Measurements from ENCODE around the gene PHEX. TPM values are rescaled to one million over a fixed set of nuclear protein-coding genes. Genes with fewer than 3 reads are reported as not detected.

The PHEX gene
- total RNA-seq, 1 experiment from 2014 or later, result 0.27 TPM

DNA sequence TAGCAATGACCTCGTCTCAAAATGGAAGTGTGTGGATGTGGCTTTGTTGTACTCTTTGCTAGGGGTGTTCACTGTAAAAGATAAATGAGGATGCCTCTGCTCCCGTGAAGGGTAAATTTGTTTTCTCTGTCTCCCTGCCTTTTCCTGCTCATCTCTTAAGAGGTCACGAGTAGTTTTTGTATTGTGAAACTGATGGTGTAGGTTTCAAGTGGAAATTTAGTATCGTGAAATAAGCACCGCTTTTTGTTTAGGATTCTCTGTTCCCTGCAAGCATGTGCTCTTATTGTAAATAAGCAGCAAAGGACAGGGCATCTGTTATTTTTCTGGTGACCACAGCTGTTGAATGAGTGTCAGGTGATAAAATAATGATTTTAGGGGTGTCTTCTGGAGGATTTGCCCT is 104.6 kb downstream of the PHEX start:
- no peak for DNase-seq (ENCODE audit: low read depth, low spot score)
- no peaks in the 10 kb centered on the region for H4K20me1 ChIP-seq (ENCODE audit: insufficient read depth)
- intact Hi-C loops (cut with micrococcal nuclease), result loop anchor here (5.0 to 10.0 kb wide), 4 partner anchors 396 to 1416 kb away; no protein-coding TSS in a partner anchor
- H3K27me3 ChIP-seq (ENCODE audit: insufficient read depth, low read length), result no peaks in the 10 kb centered on the region
- no peak overlapping the region for H3K4me2 ChIP-seq (ENCODE audit: low read length)
- peaks cover 0 to 18% of the 10 kb centered on the region in 2 experiments; a peak in 2 of 4 replicates for H3K4me1 ChIP-seq (ENCODE audit: control insufficient read depth in 1 of 2, insufficient read depth in 2 of 2, low read length in 2 of 2)
- no peak for ATAC-seq
- no peak overlapping the region for H3K9ac ChIP-seq (ENCODE audit: low read length)
- no peaks in the 10 kb centered on the region for H3K79me2 ChIP-seq (ENCODE audit: insufficient read depth, low read length)
- H3K9me2 ChIP-seq (ENCODE audit: insufficient read depth), result no peaks in the 10 kb centered on the region
- no peaks in the 10 kb centered on the region for H3K9me3 ChIP-seq (ENCODE audit: control insufficient read depth in 1 of 2, insufficient read depth in 1 of 2, low read depth in 1 of 2, low read length in 2 of 2)
- no peaks in the 10 kb centered on the region for H3K36me3 ChIP-seq (ENCODE audit: control insufficient read depth in 1 of 2, insufficient read depth in 2 of 2, low read length in 2 of 2)
- peak overlapping the region; percentile 39; the same call in 1 of the 2 replicates for H3K27ac ChIP-seq (ENCODE audit: low read depth, low read length)
- ChIA-PET POLR2A (no interaction called here), CTCF (interaction anchor here (1.2 to 1.9 kb wide), 3 partner anchors 56 to 872 kb away, joined by 4 to 9 read pairs (median 4); no protein-coding TSS in a partner anchor), RAD21 (ENCODE audit: low non-redundant PET in 1 of 2, low total read pairs in 2 of 2, uncharacterized antibody in 2 of 2, unreplicated experiment in 2 of 2) (interaction anchor here in 1 of 2 experiments (1.7 kb wide), 1 partner anchor 151 kb away, joined by 3 read pairs; no protein-coding TSS in a partner anchor)
- TF ChIP-seq CBX3 (IDR thresholded peaks at IDR 0.05; ENCODE audit: low read depth) (no peak), SRF (IDR thresholded peaks at IDR 0.05; ENCODE audit: low read depth) (no peak)
- no TSS peak for BruUV-seq (replicated peaks)
- H3K4me3 ChIP-seq (replicated peaks in 1 of 2; ENCODE audit: low read depth in 1 of 2, low read length in 2 of 2), result no peak overlapping the region
- no peak overlapping the region for H2AFZ ChIP-seq (ENCODE audit: low read depth, low read length, poor library complexity, severe bottlenecking)

DNA sequence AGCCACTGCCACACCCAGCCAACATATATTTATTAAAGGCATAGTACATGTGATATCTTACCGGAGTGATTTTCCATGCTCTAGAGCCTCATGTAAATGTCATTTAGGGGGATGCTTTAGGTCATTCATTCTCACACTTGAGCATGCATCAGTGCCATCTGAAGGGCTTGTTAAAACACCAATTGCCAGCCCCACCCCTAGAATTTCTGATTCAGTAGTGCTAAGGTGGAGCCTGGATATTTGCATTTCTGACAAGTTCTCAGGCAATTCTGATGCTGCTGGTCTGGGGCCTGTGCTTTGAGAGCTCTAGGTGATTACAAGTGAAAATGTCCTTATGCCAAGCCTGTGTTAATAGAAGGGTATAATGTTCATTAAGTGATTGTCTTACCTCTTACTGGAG is 107.7 kb downstream of the PHEX start:
- TF ChIP-seq JUND (IDR thresholded peaks at IDR 0.05) (no peak), ZFX (IDR thresholded peaks at IDR 0.05) (no peak), POLR2A (IDR thresholded peaks at IDR 0.05; ENCODE audit: borderline replicate concordance, extremely low read depth, insufficient read depth, insufficient read length) (no peak), ELF1 (IDR thresholded peaks at IDR 0.05; ENCODE audit: borderline replicate concordance, low read depth) (no peak), EZH2 (IDR thresholded peaks at IDR 0.05) (no peak), ZNF274 (IDR thresholded peaks at IDR 0.05; ENCODE audit: low read depth, low read length) (no peak), TCF7L2 (IDR thresholded peaks at IDR 0.05; ENCODE audit: borderline replicate concordance, extremely low read depth, insufficient read depth, insufficient read length) (no peak), YY1 (IDR thresholded peaks at IDR 0.05; ENCODE audit: extremely low read depth, insufficient replicate concordance, low read depth, low read length) (no peak)
- TF ChIP-seq, protein P1, sequence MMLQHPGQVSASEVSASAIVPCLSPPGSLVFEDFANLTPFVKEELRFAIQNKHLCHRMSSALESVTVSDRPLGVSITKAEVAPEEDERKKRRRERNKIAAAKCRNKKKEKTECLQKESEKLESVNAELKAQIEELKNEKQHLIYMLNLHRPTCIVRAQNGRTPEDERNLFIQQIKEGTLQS (IDR thresholded peaks at IDR 0.05), result no peak
- TF ChIP-seq, protein P2, sequence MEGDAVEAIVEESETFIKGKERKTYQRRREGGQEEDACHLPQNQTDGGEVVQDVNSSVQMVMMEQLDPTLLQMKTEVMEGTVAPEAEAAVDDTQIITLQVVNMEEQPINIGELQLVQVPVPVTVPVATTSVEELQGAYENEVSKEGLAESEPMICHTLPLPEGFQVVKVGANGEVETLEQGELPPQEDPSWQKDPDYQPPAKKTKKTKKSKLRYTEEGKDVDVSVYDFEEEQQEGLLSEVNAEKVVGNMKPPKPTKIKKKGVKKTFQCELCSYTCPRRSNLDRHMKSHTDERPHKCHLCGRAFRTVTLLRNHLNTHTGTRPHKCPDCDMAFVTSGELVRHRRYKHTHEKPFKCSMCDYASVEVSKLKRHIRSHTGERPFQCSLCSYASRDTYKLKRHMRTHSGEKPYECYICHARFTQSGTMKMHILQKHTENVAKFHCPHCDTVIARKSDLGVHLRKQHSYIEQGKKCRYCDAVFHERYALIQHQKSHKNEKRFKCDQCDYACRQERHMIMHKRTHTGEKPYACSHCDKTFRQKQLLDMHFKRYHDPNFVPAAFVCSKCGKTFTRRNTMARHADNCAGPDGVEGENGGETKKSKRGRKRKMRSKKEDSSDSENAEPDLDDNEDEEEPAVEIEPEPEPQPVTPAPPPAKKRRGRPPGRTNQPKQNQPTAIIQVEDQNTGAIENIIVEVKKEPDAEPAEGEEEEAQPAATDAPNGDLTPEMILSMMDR (IDR thresholded peaks at IDR 0.05 in 2 of 3, conservative IDR thresholded peaks at IDR 0.05 in 1 of 3; ENCODE audit: borderline replicate concordance in 1 of 3, insufficient read depth in 1 of 3, low read depth in 2 of 3, low read length in 2 of 3), result no peak
- TF ChIP-seq, protein P3, sequence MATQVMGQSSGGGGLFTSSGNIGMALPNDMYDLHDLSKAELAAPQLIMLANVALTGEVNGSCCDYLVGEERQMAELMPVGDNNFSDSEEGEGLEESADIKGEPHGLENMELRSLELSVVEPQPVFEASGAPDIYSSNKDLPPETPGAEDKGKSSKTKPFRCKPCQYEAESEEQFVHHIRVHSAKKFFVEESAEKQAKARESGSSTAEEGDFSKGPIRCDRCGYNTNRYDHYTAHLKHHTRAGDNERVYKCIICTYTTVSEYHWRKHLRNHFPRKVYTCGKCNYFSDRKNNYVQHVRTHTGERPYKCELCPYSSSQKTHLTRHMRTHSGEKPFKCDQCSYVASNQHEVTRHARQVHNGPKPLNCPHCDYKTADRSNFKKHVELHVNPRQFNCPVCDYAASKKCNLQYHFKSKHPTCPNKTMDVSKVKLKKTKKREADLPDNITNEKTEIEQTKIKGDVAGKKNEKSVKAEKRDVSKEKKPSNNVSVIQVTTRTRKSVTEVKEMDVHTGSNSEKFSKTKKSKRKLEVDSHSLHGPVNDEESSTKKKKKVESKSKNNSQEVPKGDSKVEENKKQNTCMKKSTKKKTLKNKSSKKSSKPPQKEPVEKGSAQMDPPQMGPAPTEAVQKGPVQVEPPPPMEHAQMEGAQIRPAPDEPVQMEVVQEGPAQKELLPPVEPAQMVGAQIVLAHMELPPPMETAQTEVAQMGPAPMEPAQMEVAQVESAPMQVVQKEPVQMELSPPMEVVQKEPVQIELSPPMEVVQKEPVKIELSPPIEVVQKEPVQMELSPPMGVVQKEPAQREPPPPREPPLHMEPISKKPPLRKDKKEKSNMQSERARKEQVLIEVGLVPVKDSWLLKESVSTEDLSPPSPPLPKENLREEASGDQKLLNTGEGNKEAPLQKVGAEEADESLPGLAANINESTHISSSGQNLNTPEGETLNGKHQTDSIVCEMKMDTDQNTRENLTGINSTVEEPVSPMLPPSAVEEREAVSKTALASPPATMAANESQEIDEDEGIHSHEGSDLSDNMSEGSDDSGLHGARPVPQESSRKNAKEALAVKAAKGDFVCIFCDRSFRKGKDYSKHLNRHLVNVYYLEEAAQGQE (IDR thresholded peaks at IDR 0.05; ENCODE audit: low read depth), result no peak

More for the DNA sequence above, 107.7 kb downstream of the PHEX start:
- no peaks in the 10 kb centered on the region for H3K9me3 ChIP-seq (ENCODE audit: control insufficient read depth in 1 of 2, insufficient read depth in 1 of 2, low read depth in 1 of 2, low read length in 2 of 2)
- RAD21 ChIA-PET (ENCODE audit: low non-redundant PET in 1 of 2, low total read pairs in 2 of 2, uncharacterized antibody in 2 of 2, unreplicated experiment in 2 of 2), result no interaction called here
- BruUV-seq (replicated peaks), result no TSS peak
- H3K27me3 ChIP-seq (ENCODE audit: insufficient read depth, low read length), result no peaks in the 10 kb centered on the region
- H2AFZ ChIP-seq (ENCODE audit: low read depth, low read length, poor library complexity, severe bottlenecking), result no peak overlapping the region
- no peak overlapping the region for H3K4me2 ChIP-seq (ENCODE audit: low read length)
- no peak for DNase-seq (ENCODE audit: low read depth, low spot score)
- peaks cover 0 to 14% of the 10 kb centered on the region in 2 experiments; a peak in 2 of 4 replicates for H3K4me1 ChIP-seq (ENCODE audit: control insufficient read depth in 1 of 2, insufficient read depth in 2 of 2, low read length in 2 of 2)
- no peak overlapping the region for H3K4me3 ChIP-seq (replicated peaks in 1 of 2; ENCODE audit: low read depth in 1 of 2, low read length in 2 of 2)
- POLR2A ChIA-PET, result no interaction called here
- ATAC-seq, result no peak
- no peaks in the 10 kb centered on the region for H3K36me3 ChIP-seq (ENCODE audit: control insufficient read depth in 1 of 2, insufficient read depth in 2 of 2, low read length in 2 of 2)
- CTCF ChIA-PET, result no interaction called here
- H3K9ac ChIP-seq (ENCODE audit: low read length), result no peak overlapping the region
- no peaks in the 10 kb centered on the region for H4K20me1 ChIP-seq (ENCODE audit: insufficient read depth)
- no peaks in the 10 kb centered on the region for H3K9me2 ChIP-seq (ENCODE audit: insufficient read depth)
- intact Hi-C loops (cut with micrococcal nuclease), result loop anchor here (5.0 to 10.0 kb wide), 4 partner anchors 392 to 1412 kb away; no protein-coding TSS in a partner anchor
- no peaks in the 10 kb centered on the region for H3K79me2 ChIP-seq (ENCODE audit: insufficient read depth, low read length)
- no peak overlapping the region for H3K27ac ChIP-seq (ENCODE audit: low read depth, low read length)

All from HCT116 (cell line).